Stimulated activated CD4-positive, alpha-beta T cell treated with anti-CD3 and anti-CD28 coated beads, Interleukin-12 subunit alpha, Interleukin-12 subunit beta, amount 100 ng/mL, for 24 hours (primary cell): ENCODE measurements around the gene ZNF532.
"Not testable (repeated sequence)": the region's sequence is repeated elsewhere in the genome, so short reads cannot be mapped to it uniquely, and the experiment has no call there.

Source experiments
- DNase-seq, 2 experiments: peaks; one replicate each; pipeline ENCODE4 v3.0.0-alpha.2; 2020; ENCODE audit warnings: low read depth in 2 of 2

Gene ZNF532

DNA sequence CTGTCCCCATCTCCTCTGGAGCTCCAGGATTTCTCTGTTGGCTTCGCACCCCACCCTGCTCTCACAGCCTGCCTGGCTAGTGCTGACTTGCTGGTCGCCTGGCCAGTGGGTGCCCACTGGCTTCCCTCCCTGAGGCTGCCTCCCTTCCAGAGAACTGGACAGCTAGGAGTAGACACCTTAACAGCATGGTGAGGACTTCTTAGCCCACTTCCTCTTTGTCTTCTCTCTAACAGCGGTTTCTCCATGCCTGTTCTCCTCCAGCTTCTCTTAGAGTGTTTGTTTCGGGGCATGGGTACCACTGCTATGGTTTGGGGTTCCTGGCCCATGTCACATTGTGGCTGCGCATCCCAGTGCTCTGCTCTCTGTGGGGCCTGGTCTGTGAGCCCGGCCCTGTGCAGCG lies 37.1 kb downstream of the ZNF532 start:
- DNase-seq, result no peak

- no peak for DNase-seq
Observed at GRCh38 chr18:58902961-58903360, 38.3 kb downstream of the ZNF532 start.

- no peak for DNase-seq
Observed at GRCh38 chr18:58903533-58903932, 38.9 kb downstream of the ZNF532 start.

- DNase-seq, result no peak
Observed at GRCh38 chr18:58905777-58906428, 41.2 kb downstream of the ZNF532 start.

DNA sequence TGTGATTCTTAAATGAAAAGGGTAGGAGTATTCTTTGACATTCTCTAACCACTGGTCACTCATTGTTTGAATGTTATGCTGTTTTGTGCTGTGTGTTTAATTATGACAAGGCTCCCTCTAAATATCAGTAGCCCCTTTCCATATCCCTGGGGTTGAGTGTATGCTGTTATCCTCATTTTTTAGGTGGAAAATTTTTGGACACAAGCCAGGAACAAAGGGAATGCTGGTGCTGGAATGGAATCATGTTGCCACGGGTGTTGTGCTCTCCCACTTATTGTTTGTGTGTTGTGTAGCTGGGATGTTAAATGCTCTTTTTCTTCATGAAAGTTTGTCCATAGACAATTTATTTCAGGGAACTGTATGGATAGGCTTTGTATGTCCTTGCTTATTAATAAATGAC lies 43.3 kb downstream of the ZNF532 start:
- DNase-seq, result no peak

DNA sequence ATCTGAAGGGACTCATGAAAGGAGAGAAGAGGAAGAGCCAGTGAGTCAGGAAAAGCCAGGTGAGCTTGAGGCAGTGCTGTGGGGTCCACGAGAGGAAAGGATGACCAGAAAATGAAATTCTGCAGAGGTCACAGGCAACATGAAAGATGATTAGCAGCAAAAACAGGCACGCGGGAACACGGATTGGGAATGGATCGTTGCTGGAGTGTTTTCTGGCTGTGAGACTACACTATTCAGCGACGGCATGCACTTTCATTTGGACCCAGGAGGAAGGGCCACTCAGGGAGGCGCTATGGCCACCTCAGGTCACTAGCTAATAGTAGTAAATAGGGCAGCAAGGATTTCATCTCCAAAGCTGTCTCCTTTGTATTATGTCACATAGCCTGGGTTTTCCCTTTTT lies 44.8 kb downstream of the ZNF532 start:
- no peak for DNase-seq

DNA sequence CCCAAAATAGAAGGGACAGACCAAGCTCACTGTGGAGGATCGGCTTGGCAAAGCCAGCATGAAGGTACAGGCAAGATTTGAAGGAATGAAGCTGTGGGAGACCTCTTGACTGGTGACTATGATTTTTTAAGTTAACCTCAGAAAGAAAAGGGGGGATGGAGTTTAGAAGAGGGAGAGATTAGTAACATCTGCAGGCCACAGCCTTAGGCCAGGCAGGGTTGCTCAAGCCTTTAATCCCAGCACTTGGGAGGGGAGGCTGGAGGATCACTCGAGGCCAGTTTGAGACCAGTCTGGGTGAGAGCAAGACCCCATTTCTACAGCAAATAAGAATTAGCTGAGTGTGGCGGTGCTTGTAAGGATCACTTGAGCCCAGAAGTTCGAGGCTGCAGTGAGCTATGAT lies 46.6 kb downstream of the ZNF532 start:
- DNase-seq, result no peak

- no peak for DNase-seq
Observed at GRCh38 chr18:58911766-58912165, 47.1 kb downstream of the ZNF532 start.

GRCh38 chr18:58915006-58915799 lies 50.5 kb downstream of the ZNF532 start:
- DNase-seq, result no peak

DNA sequence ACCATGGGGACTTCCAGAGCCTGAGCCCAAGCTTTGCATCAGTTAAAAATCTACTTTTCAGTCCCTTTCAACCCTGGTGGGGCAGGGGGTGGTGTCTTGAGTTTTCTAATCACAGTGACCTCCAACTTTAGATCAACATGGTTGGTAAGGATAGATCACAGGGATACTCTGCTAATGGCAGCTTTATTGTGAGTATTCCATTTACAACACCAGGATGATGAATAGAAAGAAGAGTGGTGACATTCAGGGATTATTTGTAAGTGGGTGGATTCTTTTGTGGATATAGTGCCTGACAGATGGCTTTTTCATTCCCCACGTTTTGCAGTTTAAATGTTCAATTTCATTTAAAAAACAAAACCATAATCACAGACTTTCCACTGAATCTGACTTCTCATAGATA lies 51.3 kb downstream of the ZNF532 start:
- no peak for DNase-seq

DNA sequence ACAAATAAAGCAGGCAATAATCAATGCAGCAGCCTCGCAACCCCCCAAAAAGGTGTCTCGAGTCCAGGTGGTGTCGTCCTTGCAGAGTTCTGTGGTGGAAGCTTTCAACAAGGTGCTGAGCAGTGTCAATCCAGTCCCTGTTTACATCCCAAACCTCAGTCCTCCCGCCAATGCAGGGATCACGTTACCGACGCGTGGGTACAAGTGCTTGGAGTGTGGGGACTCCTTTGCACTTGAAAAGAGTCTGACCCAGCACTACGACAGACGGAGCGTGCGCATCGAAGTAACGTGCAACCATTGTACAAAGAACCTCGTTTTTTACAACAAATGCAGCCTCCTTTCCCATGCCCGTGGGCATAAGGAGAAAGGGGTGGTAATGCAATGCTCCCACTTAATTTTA lies 55.3 kb downstream of the ZNF532 start:
- not testable (repeated sequence) for DNase-seq

- DNase-seq, result no peak
Observed at GRCh38 chr18:58922995-58923394, 58.3 kb downstream of the ZNF532 start.

DNA sequence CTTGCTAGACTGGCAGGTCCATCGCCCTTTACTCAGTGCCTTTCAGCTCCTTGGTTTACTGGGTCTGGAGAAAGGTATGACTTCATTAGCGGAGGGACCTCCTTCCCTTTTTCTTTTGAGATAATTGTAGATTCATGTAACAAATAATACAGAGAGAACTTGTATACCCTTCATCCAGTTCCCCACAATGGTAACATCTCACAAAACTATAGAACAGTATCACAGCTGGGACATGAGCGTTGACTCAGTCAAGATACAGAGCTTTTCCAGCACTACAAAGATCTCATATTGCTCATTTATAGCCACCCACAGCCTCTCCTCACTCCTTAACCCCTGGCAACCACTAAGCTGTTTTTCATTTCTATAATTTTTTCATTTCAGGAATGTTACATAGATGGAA lies 59.8 kb downstream of the ZNF532 start:
- DNase-seq, result no peak

DNA sequence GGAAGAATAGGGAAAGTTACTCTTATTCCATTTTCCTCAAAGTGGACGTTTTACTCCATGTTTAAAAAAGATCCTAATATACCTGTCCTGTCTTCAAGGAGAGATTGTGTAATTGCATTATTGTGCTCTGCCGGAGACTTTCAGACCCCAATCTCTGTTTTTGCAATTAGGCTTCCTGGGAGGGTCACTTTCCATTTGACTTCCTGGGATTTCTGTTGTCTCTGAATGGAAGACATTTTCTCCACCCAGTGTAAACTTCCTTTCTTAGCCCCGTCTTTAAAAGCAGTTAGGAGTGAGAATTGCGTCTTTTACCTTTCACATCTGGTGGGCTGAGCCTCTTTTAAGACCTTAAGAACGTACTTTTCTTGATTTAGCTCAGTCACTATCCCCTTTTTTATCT lies 63.0 kb downstream of the ZNF532 start:
- no peak for DNase-seq

DNA sequence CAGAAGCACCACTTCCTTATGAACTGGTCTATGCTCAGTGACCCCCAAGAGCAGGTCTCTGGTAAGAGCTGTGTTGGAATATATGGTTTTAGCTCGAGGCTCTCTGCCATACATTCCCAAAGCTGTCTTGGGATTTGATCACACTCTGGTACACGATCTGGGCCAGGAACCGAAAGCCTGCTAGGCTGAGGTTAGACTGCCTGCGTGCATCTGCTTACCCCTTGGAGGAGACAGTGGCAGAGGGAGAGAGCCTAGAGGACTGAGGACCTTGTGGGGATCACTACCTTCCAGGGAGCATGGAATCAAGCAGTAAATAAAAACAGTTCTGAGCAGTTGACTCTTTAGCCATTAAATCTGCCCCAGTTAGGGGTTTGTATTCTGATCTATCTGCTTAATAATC lies 63.7 kb downstream of the ZNF532 start:
- DNase-seq, result no peak

DNA sequence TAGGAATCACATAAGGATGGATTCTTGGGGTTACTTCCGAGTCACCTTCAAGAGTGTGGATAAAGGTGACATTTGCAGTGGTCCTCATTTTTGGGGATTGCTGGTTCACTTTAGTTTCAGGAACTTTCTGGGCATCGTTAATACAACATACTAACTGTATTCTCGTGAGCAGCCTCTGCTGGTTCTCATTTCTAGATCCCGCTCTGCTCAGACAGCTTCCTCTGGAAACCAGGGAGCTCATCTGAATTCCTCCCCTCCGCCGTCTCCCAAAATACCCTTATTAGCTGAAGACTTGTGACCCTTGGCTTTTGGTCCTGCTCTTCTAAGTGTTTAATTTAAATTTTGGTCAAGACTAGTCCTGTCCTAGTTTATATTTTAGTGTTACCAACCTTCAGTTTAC lies 64.5 kb downstream of the ZNF532 start:
- DNase-seq, result no peak

- DNase-seq, result no peak
Observed at GRCh38 chr18:58934356-58934755, 69.7 kb downstream of the ZNF532 start.

- DNase-seq, result no peak
Observed at GRCh38 chr18:58934933-58935577, 70.4 kb downstream of the ZNF532 start.

DNA sequence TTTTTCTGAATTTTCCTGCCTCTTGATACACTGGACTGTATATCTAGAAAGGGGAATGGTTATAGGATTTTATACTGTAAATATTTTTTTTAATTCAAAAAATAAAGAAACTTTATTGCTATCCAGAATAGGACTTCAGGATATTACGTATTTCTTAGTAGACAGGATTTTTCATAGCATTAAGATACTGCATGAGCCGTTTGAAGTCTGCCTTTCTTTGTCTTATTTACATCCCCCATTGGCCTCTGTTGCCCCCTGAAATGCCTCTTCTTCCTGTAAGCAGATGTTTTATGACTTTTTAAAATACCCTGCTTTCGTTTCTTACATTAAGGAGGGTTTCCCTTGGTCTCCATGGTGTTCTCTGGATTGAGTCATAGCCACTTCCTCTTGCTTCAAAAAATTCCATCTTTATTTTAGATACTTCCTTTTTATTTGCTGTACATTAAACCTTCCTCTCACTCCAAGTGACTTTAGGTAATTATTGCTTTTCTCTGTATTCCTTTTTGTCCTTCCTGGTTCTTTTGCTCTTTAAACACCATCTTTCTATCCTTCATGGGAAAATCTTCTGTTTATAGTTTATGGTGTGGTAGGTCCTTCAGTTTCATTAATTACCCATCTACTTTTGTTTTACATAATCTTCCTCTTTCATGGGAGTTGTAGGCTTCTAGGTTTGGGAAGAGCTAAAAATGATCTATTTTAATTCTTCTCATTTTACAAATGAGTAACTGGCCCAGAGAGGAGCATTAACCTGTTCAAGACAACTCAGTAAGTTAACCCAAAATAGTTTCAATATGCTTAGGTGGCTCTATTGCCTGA lies 72.6 kb downstream of the ZNF532 start:
- no peak for DNase-seq

DNA sequence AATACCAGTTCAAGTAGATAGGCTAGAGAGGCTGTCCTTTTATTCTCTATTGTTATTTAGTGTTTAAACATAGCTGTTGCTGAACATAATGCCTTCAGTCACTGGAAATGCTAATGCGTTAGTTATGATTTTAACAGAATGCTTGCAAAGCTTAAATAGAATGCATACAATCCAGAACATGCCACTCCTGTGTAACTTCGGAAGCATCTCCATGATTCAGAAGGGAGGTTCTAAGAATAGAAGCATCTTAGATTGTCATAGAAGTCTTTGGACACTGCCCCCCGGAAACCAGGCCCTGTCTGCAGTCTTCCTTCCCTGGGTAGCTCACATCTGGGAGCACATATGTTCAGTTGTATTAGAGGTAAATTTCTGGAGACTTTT lies 73.2 kb downstream of the ZNF532 start:
- no peak for DNase-seq

GRCh38 chr18:58941426-58942099 lies 76.9 kb downstream of the ZNF532 start:
- no peak for DNase-seq

DNA sequence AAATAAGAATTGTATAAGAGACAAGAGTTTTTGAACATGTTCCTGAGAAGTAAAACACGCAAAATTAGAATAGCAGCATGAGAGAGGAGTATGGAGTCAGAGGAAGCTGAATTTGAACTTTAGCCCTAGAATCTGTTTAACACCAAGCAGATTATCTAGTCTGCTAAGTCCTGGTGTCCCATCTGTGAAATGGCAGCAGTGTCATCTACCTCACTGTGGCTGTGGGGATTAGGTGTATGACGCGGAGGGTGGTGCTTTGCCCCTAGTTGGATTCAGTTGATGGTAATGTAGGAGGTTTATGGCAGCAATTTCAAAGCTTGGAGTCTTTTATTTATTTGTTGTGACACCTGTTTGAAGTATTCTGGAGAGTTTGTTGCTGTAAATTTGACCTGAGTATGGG lies 79.2 kb downstream of the ZNF532 start:
- DNase-seq, result no peak
